HG03565 (cell line): ENCODE data around the gene RACK1.

Experiments
- ATAC-seq: cut with Tn5 transposase; IDR thresholded peaks from one replicate; pipeline ENCODE4 v1.9.1; 2021; ENCODE audit warnings: mild to moderate bottlenecking, moderate library complexity; ENCODE audit not compliant: unreplicated experiment

Gene RACK1

DNA sequence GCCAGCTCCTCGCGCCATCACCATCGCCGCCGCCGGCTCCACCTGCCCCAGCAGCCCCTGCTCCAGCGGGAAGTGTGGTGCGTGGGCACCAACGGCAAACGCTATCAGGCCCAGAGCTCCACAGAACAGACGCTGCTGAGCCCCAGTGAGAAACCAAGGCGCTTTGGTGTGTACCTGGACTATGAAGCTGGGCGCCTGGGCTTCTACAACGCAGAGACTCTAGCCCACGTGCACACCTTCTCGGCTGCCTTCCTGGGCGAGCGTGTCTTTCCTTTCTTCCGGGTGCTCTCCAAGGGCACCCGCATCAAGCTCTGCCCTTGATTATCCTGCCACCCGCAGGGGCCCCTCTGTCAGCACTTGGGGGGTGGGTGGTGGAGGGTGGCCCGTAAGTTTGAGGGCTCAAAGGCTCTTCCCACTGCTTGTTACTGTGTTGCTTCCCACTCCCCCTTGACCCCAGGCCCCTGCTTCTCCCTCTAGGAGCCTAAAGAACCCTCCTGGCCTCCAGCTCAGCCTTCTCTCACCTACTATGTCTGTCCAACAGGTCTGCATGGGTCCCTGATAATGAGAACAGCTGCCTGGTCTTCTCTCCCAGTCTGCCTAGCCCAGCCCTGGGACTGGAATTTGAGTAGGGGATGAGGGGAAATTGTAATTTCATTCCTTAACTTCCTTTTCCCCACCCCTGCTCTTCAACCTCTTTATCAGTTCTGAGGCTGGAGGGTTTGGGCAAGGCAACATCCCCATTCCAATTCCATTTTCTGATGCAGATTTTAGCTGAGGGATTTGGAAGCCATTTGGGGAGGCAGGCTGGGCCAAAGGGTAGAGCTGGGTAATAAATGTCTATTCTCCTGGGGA is 9.0 kb downstream of the RACK1 start:
- ATAC-seq: no peak

DNA sequence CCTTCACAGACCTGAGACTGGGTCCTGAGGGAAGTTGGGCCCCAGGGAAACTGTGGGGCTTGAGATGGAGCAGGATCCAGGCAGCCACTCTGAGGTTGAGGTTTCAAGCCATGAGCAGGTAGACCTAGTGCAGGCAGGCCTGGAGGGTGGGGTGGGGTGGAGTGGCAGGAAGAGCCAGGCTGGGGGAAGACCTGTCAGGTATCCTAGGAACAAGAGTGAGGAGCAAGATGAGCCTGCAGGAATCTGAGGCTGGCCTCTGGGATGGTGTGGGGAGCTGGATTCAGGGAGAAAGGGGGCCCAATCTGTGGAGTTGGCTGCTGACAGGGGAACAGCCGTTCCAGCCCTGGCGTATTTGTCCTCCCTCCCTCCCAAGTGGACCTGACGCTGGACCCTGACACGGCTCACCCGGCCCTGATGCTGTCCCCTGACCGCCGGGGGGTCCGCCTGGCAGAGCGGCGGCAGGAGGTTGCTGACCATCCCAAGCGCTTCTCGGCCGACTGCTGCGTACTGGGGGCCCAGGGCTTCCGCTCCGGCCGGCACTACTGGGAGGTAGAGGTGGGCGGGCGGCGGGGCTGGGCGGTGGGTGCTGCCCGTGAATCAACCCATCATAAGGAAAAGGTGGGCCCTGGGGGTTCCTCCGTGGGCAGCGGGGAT is 9.8 kb downstream of the RACK1 start:
- ATAC-seq: no peak

DNA sequence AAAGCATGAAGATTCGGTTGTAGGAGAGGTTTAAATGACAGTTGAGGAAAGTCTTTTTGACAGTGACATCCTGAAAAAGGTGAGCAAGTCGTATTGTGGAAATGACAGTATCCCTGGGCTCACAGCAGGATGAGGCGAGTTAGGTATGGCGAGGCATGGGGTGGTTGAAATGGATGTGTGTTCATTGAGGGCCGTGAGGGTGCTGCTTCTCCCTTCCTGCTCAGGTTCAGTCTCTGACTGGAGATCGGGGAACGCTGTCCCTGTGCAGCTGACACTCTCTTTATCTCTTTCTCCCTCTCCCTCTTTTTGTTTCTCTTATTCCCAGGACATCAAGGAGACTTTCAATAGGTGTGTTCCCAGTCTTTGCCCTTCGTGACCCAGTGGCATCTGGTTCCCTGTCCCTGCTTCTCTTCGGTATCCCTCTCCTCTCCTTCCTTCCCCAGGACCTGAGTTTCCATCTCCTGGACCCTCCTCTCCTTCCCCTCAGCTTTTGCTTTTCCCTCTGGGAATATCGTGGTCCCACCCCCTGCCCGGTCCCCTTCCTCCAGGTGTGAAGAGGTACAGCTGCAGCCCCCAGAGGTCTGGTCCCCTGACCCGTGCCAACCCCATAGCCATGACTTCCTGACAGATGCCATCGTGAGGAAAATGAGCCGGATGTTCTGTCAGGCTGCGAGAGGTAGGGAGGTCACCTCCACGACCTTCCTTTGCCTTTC is 10.5 kb downstream of the RACK1 start:
- ATAC-seq: no peak

DNA sequence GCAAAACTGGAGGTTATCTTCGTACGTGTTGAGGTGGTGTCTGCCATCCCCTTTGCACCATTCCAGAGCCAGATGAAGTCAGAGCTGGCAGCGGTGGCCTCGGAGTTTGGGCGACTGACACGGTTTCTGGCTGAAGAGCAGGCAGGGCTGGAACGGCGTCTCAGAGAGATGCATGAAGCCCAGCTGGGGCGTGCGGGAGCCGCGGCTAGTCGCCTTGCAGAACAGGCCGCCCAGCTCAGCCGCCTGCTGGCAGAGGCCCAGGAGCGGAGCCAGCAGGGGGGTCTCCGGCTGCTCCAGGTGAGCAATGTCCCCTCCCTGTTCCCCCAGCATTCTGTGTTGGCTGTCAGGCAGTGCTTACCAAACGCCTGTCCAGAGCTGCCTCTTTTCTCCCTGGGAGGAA is 11.1 kb downstream of the RACK1 start:
- ATAC-seq: no peak

DNA sequence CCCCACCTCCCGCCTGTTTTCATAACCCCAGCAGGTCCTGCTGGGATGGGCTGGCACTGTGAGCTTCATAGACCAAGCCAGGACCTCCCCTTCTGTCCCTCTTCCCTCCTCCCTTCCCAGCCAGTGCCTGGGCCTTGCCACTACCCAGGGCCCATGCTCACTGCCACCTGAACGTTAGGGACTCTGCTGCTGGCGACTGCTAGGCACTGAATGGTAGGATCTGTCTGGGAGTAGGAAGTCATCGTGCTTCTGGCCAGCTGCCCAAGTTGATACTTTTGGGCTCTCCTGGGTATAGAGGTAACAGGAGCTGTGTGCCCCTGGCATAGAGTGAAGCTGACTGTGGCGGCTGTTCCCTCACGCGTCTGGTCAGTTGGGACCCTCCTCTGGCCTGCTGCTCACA is 12.3 kb downstream of the RACK1 start:
- no peak for ATAC-seq

DNA sequence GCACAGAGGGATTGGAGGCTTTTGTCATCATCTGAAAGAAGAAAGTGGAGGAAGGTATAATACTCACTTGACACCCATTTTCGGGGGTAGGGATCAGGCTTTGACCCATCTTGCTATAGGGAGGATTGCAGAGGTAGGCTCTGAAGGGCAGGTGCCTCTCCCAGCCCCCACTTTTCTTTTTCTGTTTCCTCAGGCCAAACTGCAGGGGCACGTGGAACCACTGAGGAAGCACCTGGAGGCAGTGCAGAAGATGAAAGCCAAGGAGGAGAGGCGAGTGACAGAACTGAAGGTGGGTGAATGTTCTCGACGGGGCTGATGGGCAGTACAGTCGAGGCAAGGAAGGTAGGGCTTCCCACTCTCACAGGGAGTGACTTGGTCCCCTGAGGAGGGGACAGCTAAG is 13.2 kb downstream of the RACK1 start:
- ATAC-seq: no peak

DNA sequence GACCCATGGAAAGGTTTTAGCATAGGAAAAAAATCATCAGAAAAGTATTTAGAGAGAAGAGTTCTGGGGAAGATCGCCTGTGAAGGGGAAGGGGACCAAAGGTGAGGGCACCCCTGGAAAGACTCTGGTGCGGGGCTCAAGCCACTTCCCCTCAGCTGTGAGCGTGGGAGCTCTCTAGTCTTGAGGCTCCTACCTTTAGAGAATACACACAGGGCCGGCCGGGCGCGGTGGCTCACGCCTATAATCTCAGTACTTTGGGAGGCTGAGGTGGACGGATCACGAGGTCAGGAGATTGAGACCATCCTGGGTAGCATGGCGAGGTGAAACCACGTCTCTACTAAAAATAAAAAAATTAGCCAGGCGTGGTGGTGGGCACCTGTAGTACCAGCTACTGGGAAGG is 13.7 kb downstream of the RACK1 start:
- no peak for ATAC-seq

DNA sequence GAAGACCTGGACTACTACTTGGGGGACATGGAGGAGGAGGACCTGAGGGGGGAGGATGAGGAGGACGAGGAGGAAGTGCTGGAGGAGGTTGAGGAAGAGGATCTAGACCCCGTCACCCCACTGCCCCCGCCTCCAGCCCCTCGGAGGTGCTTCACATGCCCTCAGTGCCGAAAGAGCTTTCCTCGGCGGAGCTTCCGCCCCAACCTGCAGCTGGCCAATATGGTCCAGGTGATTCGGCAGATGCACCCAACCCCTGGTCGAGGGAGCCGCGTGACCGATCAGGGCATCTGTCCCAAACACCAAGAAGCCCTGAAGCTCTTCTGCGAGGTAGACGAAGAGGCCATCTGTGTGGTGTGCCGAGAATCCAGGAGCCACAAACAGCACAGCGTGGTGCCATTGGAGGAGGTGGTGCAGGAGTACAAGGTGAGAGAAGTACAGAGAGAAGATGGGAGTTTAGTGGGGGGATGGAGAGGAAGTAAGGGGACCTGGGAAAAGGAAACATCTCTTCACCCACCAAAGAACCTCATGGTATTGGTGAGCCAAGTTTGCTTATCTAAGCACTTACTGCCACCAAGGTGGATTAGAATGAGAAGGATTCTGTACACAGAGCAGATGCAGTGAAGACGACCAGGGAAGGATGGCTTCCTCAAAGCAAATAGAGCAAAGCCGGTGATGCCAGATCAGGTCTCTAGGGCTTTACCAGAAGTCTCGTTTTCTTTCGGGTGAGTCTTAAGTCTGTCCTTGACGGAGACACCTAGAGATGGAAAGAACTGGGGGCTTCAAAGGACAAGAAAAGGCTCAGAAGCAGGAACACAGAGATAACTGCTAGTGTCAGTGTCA is 19.1 kb downstream of the RACK1 start:
- no peak for ATAC-seq

DNA sequence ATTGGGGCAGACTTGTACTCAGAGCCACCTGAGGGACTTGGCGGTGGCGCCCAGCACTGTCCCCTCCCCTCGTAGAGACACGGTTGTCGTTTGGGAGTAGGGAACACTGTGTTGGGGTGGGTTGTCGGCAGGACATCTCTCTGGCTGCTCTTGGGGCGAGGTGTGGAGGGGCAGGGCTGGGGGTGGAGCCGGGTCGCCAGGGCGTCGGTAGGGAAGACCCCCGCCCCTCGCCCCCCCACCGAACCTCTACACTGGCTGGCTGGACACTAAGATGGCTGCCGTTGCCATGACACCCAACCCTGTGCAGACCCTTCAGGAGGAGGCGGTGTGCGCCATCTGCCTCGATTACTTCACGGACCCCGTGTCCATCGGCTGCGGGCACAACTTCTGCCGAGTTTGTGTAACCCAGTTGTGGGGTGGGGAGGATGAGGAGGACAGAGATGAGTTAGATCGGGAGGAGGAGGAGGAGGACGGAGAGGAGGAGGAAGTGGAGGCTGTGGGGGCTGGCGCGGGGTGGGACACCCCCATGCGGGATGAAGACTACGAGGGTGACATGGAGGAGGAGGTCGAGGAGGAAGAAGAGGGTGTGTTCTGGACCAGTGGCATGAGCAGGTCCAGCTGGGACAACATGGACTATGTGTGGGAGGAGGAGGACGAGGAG is 19.8 kb downstream of the RACK1 start:
- no peak for ATAC-seq

DNA sequence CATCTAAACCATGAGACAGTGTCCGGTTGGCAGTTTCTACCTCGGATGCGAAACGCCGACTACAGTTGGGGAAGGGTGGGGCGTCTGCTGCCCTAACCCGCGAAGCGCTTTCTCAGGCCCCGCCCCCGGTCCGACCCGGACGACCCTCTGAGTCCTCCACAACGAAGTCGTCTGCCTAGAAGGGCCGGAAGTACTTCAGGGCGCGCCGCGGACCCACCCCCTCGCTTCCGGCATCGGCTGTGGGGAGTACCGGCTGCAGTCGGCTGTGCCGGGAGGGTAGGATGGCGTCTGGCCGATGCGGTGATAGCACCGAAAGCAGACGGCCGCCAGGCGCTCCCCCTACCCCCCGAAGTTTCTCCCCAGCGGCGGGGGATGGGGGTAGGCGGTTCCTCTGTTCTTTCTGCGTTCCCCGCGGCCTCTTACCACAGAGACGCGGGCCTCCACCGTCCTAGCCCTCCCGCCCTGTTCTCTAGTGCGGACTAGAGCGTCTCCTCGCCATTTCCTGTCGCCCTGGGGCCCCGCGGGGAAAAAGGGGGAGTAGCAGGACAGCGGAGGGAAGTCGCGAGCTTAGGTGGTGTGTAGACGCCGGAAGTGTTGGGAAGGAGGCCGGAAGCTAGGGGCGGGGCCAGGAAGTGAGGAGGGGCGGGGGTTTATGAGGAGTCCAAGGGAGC is 20.5 kb downstream of the RACK1 start, which contains the start of gene TRIM41:
TRIM41 (plus strand) TSS at position 224 of the 671 bp plus-strand sequence. CDS start 719 bp downstream, outside the sequence.
- peak; percentile 37 for ATAC-seq

DNA sequence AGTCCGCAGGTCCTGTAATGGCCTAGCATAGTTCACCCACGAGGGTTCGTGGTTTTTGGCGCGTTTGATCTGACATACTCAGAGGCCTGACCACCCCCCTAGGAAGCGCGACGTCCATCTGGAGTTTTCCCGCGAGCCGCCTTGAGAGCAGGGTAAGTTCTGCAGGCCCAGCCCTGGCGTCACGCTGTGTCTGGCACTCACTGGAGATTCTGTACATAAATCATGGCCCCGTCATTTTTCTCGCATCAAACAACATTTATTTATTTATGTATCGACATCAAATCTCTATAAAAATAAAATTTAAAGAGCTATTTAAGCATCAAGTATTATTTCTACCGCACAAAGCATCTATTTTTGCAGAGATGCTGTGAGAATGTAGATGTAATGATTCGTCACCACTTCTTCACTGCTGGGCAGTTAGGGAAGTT is 21.1 kb downstream of the RACK1 start:
- peak; percentile 0 for ATAC-seq

DNA sequence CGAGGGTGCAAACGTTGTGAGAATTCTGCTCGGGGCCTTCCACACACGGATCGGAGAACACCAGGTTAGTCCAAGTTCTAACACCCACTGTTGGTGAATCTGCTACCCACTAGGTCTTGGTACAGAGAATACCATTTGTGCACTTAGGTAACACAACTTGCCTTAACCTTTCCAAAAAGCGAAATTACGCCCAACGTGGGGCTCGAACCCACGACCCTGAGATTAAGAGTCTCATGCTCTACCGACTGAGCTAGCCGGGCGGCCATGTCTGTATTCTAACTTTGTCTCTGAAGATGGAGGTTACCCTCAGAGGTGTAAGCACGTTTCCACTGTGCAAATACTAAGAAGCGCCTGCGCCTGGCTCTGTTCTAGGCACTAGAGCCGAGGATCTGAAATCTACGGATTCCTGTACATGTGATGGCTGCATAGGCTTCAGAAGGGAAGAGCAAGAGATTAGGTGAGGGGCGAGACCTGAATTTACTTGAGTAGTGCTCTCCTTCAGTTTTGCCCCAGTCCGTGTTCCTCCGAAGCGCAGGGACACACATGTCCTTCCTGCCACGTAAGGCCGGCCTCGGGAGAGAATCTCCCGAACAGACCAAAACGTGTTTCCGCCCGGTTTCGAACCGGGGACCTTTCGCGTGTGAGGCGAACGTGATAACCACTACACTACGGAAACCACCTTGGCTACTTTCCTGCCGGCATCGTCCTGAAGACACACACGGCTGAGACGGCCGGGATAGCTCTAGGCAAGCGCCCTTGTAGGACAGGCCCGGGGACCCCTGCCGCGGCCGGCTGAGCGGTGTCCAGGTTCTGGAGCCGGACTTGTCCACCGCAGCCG is 21.7 kb downstream of the RACK1 start:
- peak; percentile 26 for ATAC-seq

DNA sequence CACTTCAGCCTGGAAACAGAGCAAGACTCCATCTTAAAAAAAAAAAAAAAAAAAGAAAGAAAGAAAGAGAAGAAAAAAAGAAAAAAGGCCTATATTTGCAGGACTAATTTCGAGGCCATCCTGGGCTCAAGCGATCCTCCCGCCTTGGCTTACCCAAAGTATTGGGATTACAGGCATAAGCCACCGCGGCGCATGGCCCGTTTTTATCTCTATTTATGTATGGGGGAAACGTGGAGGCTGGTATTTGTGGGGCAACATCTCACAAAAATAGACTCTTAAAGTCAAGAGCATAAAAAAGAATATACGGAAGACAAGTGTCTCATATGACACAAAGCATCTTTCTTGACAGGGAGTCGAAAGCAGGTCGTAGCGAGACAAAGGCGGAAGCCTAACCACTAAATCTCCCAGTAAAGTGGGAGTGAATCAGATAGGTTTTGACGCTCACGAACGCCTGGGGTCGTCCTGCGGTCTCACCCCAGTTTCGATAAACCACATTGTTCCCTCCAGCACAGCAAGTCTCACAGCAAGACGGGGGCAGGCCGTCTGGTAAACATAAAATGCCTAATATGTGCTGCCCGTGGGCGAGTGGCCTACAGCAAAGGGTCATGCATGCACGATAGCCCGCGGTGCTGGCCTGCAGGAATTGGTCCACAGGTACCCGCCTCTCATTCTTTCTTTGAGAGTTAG is 22.5 kb downstream of the RACK1 start:
- no peak for ATAC-seq

DNA sequence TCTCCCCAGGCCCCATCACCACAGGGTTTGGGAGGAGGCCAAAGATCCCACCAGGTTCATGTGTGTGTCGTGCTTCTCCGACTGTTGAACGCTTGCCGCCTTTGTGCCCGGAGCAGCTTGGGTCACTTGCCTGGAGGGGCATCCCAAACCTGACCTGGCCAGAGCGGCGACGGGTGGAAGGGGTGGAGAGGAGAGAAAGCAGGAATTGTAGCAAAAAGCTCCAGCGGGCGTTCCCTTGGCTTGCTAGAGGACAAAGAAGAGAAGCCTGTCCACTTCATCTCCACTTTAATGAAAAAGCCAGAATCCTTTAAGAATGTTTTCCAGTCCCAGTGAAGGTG is 23.6 kb downstream of the RACK1 start:
- no peak for ATAC-seq

DNA sequence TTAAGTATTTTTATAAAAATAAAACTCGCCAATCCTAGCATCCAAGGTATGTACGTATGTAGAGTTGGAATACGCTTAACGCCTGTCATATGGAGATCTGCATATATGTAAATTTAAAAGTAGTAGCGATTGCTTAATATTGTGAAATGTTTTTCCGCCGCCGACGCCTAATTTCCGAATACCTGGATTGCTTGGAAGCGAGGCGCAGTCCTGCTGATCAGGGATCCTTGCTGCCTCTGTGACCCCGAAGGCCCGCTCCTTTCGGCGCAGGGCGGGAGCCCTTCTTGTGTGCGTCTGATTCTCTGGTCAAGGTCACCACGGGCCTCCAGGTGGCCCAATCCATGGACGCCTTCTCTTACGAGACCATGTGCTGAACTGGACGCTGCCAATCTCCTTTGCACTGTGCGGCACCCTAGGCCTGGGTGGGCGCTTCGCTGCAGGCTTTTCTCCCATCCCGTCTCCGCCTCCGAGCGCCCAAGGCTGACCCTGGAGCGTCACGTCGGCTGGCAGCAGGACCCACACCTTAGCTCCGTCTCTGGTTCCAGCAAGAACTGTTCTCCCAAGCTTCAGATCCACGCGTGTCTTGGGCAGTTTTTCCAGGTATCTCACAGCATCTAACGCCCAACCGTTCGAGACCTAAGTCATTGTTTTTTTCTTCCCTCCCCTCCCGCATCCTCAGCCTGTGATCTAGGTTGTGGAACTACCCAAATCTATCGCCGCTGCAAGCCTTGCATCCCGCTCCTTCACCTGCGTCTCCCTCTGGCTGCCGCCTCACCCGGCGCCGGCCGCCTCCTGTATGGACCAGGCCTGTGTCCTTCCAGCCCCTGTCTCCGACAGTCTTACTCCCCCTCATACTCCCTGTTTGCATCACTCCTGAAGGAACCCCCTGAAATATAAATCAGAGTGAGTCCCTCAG is 24.2 kb downstream of the RACK1 start:
- ATAC-seq: no peak

DNA sequence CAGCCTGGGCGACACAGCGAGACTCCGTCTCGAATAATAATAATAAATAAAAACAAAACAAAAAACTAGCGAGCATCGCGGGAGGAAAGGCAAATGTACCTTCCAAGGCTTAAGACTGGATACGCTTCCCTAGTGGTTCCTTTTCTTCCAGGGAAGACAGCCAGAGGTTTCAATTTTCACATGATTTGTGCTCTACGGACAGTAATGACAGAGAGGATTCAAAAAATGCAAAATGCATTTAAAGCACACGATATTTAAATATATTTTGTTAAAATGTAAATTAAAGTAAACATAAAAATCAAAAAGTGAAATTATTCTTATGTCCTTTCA is 24.9 kb downstream of the RACK1 start:
- no peak for ATAC-seq

DNA sequence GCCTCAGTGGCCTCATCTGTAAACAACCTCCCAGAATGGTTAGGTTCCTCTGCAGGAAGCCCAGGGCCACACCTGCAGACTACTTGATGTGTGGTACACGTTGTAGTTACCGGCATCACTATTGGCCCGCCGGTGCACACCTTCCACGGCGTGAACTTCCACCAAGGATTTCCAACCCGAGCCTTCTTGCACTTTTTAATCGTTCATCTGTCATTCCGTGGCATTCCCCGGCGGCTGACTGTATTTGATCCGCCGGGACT is 26.0 kb downstream of the RACK1 start:
- ATAC-seq: peak; percentile 8
